Natural killer cell (primary cell): Measurements from ENCODE around the gene SIM1. TPM values are rescaled to one million over a fixed set of nuclear protein-coding genes. Genes with fewer than 3 reads are reported as not detected.

Experiments used
- ATAC-seq, 3 donors: fragments of 150-1000 bp in 2 of 3; fragments of 200-7000 bp in 1 of 3; cut with Tn5 transposase; 1 replicate in 1 of 3; 2 replicates in 2 of 3; pipeline ENCODE4 v1.10.0; 2021; ENCODE audit warnings: mild to moderate bottlenecking in 2 of 3, moderate library complexity in 2 of 3
- DNase-seq, 2 donors: peaks; one replicate each; pipeline versions ENCODE4 v3.0.0 to v3.0.0-alpha.2; 2013 to 2021; ENCODE audit warnings: mixed read lengths in 1 of 2
- H3K27ac ChIP-seq: one replicate; pipeline ENCODE4 v1.5.1; 2013; ENCODE audit warnings: mild to moderate bottlenecking, low read length
- H3K27me3 ChIP-seq: one replicate; pipeline ENCODE4 v1.6.1; 2013; ENCODE audit warnings: low read length; ENCODE audit not compliant: control insufficient read depth, insufficient read depth
- H3K36me3 ChIP-seq: one replicate; pipeline ENCODE4 v1.6.1; 2013; ENCODE audit warnings: low read length; ENCODE audit not compliant: control insufficient read depth, insufficient read depth
- H3K4me1 ChIP-seq: one replicate; pipeline ENCODE4 v1.6.1; 2013; ENCODE audit warnings: low read length; ENCODE audit not compliant: control insufficient read depth, insufficient read depth
- H3K4me3 ChIP-seq: one replicate; pipeline ENCODE4 v1.5.1; 2013; ENCODE audit warnings: low read length
- H3K9me3 ChIP-seq: one replicate; pipeline ENCODE4 v1.6.1; 2013; ENCODE audit warnings: low read length; ENCODE audit not compliant: control insufficient read depth, insufficient read depth
- H3K27ac Mint-ChIP-seq, 2 donors: one replicate each; pipeline ENCODE4 v1.8.0; 2022; ENCODE audit warnings: mild to moderate bottlenecking in 2 of 2, mixed read lengths in 2 of 2, moderate library complexity in 1 of 2
- H3K27me3 Mint-ChIP-seq, 2 donors: one replicate each; pipeline ENCODE4 v1.8.0; 2022; ENCODE audit warnings: low read depth in 2 of 2, mixed read lengths in 2 of 2
- H3K36me3 Mint-ChIP-seq: one replicate; pipeline ENCODE4 v1.8.0; 2022; ENCODE audit warnings: mixed read lengths
- H3K4me1 Mint-ChIP-seq, 2 donors: one replicate each; pipeline ENCODE4 v1.8.0; 2022; ENCODE audit warnings: mixed read lengths in 2 of 2
- H3K4me3 Mint-ChIP-seq: one replicate; pipeline ENCODE4 v1.8.0; 2022; ENCODE audit warnings: mild to moderate bottlenecking, moderate library complexity, mixed read lengths
- H3K9me3 Mint-ChIP-seq, 2 donors: one replicate each; pipeline ENCODE4 v1.8.0; 2022; ENCODE audit warnings: mixed read lengths in 2 of 2
- CTCF ChIP-seq: fragments of 200-600 bp; IDR thresholded peaks from one replicate; pipeline ENCODE4 v1.8.0; 2022; ENCODE audit warnings: antibody characterized with exemption
- WGBS: methylation state at CpG from one replicate; pipeline ENCODE4 v1.1.7; 2013; ENCODE audit warnings: missing lambda C conversion rate; ENCODE audit not compliant: insufficient coverage; 5-methylcytosine and 5-hydroxymethylcytosine counted together
- intact Hi-C: fragments of 100-400 bp; cut with micrococcal nuclease; formaldehyde crosslinking; loops from one replicate; pipeline ENCODE4 v1.14.2; 2022
- total RNA-seq, 4 donors: library from RNA; stranded (reverse); fragments of 120-200 nt in 1 of 4; gene quantifications; one replicate each; pipeline versions ENCODE4 v1.2.3 to v1.2.4, GENCODE V29; 2013 to 2022

The SIM1 gene
- total RNA-seq, 3 donors from 2014 or later (not counting 1 experiment from before 2014, with no cell fraction given) = not detected

GRCh38 chr6:100382031-100382430, 82.7 kb downstream of the SIM1 start:
- Mint-ChIP-seq H3K4me3 (no peak overlapping the region), H3K36me3 (no peaks in the 10 kb centered on the region), H3K4me1 (no peaks in the 10 kb centered on the region), H3K27me3 (no peaks in the 10 kb centered on the region), H3K27ac (no peak overlapping the region), H3K9me3 (no peaks in the 10 kb centered on the region)
- WGBS = no CpG with 5 or more reads among the region's 3 CpGs
- no peak overlapping the region for H3K27ac ChIP-seq
- ATAC-seq = no peak
- H3K4me1 ChIP-seq = no peaks in the 10 kb centered on the region
- no peaks in the 10 kb centered on the region for H3K9me3 ChIP-seq
- intact Hi-C loops = no loop called here
- H3K36me3 ChIP-seq = no peaks in the 10 kb centered on the region
- no peak for DNase-seq
- no peak overlapping the region for H3K4me3 ChIP-seq
- H3K27me3 ChIP-seq = no peaks in the 10 kb centered on the region
- no peak for TF ChIP-seq CTCF

DNA sequence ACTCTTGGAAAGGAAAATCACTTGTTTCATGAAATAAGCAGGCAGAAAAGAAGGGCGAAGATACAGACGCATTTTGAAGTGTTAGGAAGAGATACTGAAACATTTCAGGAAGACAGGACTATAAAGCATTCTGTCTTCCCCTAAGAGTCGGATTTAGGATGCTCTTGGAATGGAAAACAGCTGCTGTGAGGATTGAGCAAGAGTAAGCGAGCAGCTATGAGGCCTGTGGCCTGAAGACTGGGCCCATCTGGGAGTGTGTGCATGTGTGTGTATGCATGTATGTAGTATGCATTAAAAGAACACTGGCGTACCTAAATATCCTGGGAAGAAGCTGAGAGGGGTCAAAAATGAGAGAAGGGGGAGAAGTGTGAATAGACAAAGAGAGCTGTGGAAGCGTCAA, 83.6 kb downstream of the SIM1 start:
- no peaks in the 10 kb centered on the region for H3K36me3 Mint-ChIP-seq
- no peaks in the 10 kb centered on the region for H3K9me3 Mint-ChIP-seq
- WGBS = 79% methylated on average over 6 of the region's 6 CpGs
- Histone ChIP-seq H3K27ac (no peak overlapping the region), H3K4me3 (no peak overlapping the region), H3K36me3 (no peaks in the 10 kb centered on the region), H3K27me3 (no peaks in the 10 kb centered on the region), H3K9me3 (no peaks in the 10 kb centered on the region), H3K4me1 (no peaks in the 10 kb centered on the region)
- H3K27ac Mint-ChIP-seq = no peak overlapping the region
- H3K4me3 Mint-ChIP-seq = no peak overlapping the region
- no peak for DNase-seq
- ATAC-seq = no peak
- TF ChIP-seq CTCF = no peak
- intact Hi-C loops = no loop called here
- no peaks in the 10 kb centered on the region for H3K27me3 Mint-ChIP-seq
- no peaks in the 10 kb centered on the region for H3K4me1 Mint-ChIP-seq

- no peaks in the 10 kb centered on the region for H3K27me3 Mint-ChIP-seq
- H3K36me3 ChIP-seq = no peaks in the 10 kb centered on the region
- no peak overlapping the region for H3K4me3 ChIP-seq
- H3K4me1 Mint-ChIP-seq = no peaks in the 10 kb centered on the region
- no peaks in the 10 kb centered on the region for H3K27me3 ChIP-seq
- intact Hi-C loops = no loop called here
- DNase-seq (no peak), ATAC-seq (no peak)
- H3K9me3 ChIP-seq = no peaks in the 10 kb centered on the region
- no peak overlapping the region for H3K27ac Mint-ChIP-seq
- H3K27ac ChIP-seq = no peak overlapping the region
- WGBS = 92% methylated on average over 2 of the region's 3 CpGs
- H3K4me3 Mint-ChIP-seq = no peak overlapping the region
- H3K9me3 Mint-ChIP-seq = no peaks in the 10 kb centered on the region
- H3K4me1 ChIP-seq = no peaks in the 10 kb centered on the region
- TF ChIP-seq CTCF = no peak
- no peaks in the 10 kb centered on the region for H3K36me3 Mint-ChIP-seq
These were observed 85.3 kb downstream of the SIM1 start for GRCh38 chr6:100379386-100379785.

DNA sequence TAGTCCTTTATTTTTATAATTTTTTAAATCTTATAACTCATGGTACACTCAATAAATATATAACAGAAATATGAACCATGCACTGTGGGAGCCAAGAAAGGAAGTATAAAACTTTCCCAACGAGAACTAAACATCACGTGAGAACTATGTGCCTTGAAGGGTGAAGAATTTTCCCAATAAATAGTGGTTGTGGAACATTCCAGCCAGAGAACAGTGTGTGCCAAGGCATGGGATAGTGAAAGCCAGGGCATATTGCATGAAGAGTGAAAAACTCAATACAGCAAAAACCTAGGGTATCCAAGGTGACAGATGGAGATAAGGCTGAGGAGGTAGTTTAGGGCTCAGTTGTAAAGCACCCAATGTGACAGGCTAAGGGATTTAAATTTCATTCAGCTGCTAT, 86.1 kb downstream of the SIM1 start:
- ATAC-seq (no peak), DNase-seq (no peak)
- Mint-ChIP-seq H3K4me1 (no peaks in the 10 kb centered on the region), H3K9me3 (no peaks in the 10 kb centered on the region), H3K36me3 (no peaks in the 10 kb centered on the region), H3K27me3 (no peaks in the 10 kb centered on the region), H3K4me3 (no peak overlapping the region), H3K27ac (no peak overlapping the region)
- WGBS = 94% methylated on average over 2 of the region's 2 CpGs
- Histone ChIP-seq H3K27me3 (no peaks in the 10 kb centered on the region), H3K9me3 (no peaks in the 10 kb centered on the region), H3K4me1 (no peaks in the 10 kb centered on the region), H3K4me3 (no peak overlapping the region), H3K27ac (no peak overlapping the region), H3K36me3 (no peaks in the 10 kb centered on the region)
- TF ChIP-seq CTCF = no peak
- intact Hi-C loops = no loop called here
